ENCODE results near the gene PYROXD2. TPM values are rescaled to one million over a fixed set of nuclear protein-coding genes. Genes with fewer than 3 reads are reported as not detected.
A peak's percentile ranks its signal among the peaks of the same experiment; 100 is the strongest.

The PYROXD2 gene
- total RNA-seq, 1 experiment from 2014 or later: 2.2 TPM

DNA sequence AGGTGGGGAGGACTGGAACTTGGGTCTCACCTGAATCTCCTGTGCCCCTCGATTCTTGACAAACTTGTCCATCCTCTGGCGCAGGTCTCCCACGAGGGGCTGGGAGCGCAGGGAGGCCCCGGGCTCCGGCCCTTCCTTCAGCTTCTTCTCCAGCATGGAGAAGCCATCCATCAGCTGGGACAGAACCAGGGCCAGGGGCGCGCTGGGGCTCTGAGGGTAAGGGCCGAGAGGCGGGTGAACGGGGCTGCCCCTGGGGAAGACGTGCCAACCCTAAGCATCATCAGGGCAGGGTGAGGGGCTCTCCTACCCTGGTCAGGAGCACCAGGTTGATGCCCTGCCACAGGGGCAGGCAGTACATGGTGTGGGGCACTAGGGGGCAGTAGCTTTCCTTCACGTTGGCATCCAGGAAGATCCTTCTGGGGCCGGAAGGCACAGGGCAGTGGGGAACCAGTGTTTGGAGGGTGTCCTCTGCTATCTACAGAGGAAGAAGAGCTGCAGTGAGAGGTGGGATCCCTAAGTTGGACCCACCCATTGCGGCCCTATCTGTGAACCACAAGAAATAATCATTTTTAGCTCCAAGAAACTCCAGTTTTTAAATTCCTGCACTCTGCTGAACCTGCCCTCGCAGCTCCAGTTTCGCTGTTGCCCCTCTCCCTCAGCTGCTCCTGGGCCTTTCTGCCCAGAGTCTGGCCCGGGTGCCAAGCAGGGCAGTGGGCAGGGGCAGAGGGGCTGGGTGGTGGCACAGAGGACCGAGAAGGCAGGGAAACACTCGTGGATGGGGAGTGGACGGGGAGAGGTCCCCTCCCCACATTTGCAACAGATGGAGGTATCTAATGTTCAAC, 10.8 kb upstream of the PYROXD2 start:
- H3K9me3 Mint-ChIP-seq (ENCODE audit: unreplicated experiment): no peaks in the 10 kb centered on the region
- Histone ChIP-seq H3K9me3 (no peaks in the 10 kb centered on the region), H3K4me3 (ENCODE audit: low read depth, low read length) (no peak overlapping the region), H3K36me3 (ENCODE audit: control insufficient read depth, insufficient read depth, low read length) (no peaks in the 10 kb centered on the region), H3K27me3 (replicated peaks; ENCODE audit: control insufficient read depth, insufficient read depth, low read length) (no peaks in the 10 kb centered on the region), H3K4me1 (no peaks in the 10 kb centered on the region)
- no TSS peak for BruUV-seq (replicated peaks)
- peak; percentile 65 to 68 for TF ChIP-seq CTCF (IDR thresholded peaks at IDR 0.05; ENCODE audit: insufficient read depth in 1 of 2, low read depth in 1 of 2, low read length in 1 of 2, severe bottlenecking in 1 of 2, unreplicated experiment in 1 of 2)
- DNase-seq: peak in 1 of 2 experiments; percentile 63
- H3K36me3 Mint-ChIP-seq (ENCODE audit: insufficient read depth, unreplicated experiment): peaks cover 5% of the 10 kb centered on the region
- H3K27me3 Mint-ChIP-seq (ENCODE audit: insufficient read depth, unreplicated experiment): no peaks in the 10 kb centered on the region
- no peak overlapping the region for H3K27ac Mint-ChIP-seq (ENCODE audit: unreplicated experiment)
- H3K4me1 Mint-ChIP-seq (ENCODE audit: low read depth, unreplicated experiment): no peaks in the 10 kb centered on the region
- H3K4me3 Mint-ChIP-seq (ENCODE audit: unreplicated experiment): no peak overlapping the region
- intact Hi-C loops (cut with micrococcal nuclease; ENCODE audit: unreplicated experiment): no loop called here
- ChIA-PET CTCF (interaction anchor here (1.0 to 1.1 kb wide), 2 partner anchors 42 to 56 kb away, joined by 3 to 5 read pairs; no protein-coding TSS in a partner anchor), POLR2A (no interaction called here)

- Mint-ChIP-seq H3K27me3 (ENCODE audit: insufficient read depth, unreplicated experiment) (no peaks in the 10 kb centered on the region), H3K4me1 (ENCODE audit: low read depth, unreplicated experiment) (no peaks in the 10 kb centered on the region), H3K27ac (ENCODE audit: unreplicated experiment) (no peak overlapping the region), H3K4me3 (ENCODE audit: unreplicated experiment) (no peak overlapping the region), H3K9me3 (ENCODE audit: unreplicated experiment) (no peaks in the 10 kb centered on the region), H3K36me3 (ENCODE audit: insufficient read depth, unreplicated experiment) (no peaks in the 10 kb centered on the region)
- ChIA-PET POLR2A (no interaction called here), CTCF (interaction anchor here (0.5 to 0.9 kb wide), 3 partner anchors 9 to 68 kb away, joined by 3 to 4 read pairs (median 3); partner anchors contain the start of gene PYROXD2)
- no peak for TF ChIP-seq CTCF (IDR thresholded peaks at IDR 0.05; ENCODE audit: insufficient read depth in 1 of 2, low read depth in 1 of 2, low read length in 1 of 2, severe bottlenecking in 1 of 2, unreplicated experiment in 1 of 2)
- Histone ChIP-seq H3K36me3 (ENCODE audit: control insufficient read depth, insufficient read depth, low read length) (no peaks in the 10 kb centered on the region), H3K9me3 (no peaks in the 10 kb centered on the region), H3K4me3 (ENCODE audit: low read depth, low read length) (no peak overlapping the region), H3K27me3 (replicated peaks; ENCODE audit: control insufficient read depth, insufficient read depth, low read length) (no peaks in the 10 kb centered on the region), H3K4me1 (no peaks in the 10 kb centered on the region)
- no TSS peak for BruUV-seq (replicated peaks)
- intact Hi-C loops (cut with micrococcal nuclease; ENCODE audit: unreplicated experiment): no loop called here
- no peak for DNase-seq
Measured at GRCh38 chr10:98424295-98425254, 9.6 kb upstream of the PYROXD2 start.

DNA sequence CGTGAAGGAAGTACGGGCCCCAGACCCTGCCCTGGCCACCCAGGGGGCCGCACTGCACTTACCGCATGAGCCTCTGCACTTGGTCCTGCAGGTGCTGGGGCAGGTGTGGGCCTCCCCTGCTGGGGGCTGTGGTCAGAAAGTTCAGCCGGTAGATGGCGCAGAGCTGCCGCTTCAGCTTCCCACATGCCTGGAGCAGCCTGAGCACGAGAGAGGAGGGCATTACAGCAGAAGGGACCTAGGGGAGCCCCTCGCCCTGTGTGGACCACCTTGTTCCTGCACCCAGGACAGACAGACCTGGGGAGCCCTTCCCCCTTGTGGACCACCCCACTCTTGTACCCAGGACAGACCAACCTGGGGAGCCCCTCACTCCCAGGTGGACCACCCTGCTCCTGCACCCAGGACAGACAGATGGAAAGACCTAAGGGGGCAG, 8.7 kb upstream of the PYROXD2 start:
- Histone ChIP-seq H3K9me3 (no peaks in the 10 kb centered on the region), H3K36me3 (ENCODE audit: control insufficient read depth, insufficient read depth, low read length) (no peaks in the 10 kb centered on the region), H3K4me3 (ENCODE audit: low read depth, low read length) (no peak overlapping the region), H3K4me1 (no peaks in the 10 kb centered on the region), H3K27me3 (replicated peaks; ENCODE audit: control insufficient read depth, insufficient read depth, low read length) (no peaks in the 10 kb centered on the region)
- ChIA-PET POLR2A (no interaction called here), CTCF (interaction anchor here (0.5 to 0.9 kb wide), 2 partner anchors 10 to 69 kb away, joined by 3 to 4 read pairs; no protein-coding TSS in a partner anchor)
- Mint-ChIP-seq H3K27ac (ENCODE audit: unreplicated experiment) (no peak overlapping the region), H3K4me1 (ENCODE audit: low read depth, unreplicated experiment) (no peaks in the 10 kb centered on the region), H3K27me3 (ENCODE audit: insufficient read depth, unreplicated experiment) (no peaks in the 10 kb centered on the region), H3K9me3 (ENCODE audit: unreplicated experiment) (no peaks in the 10 kb centered on the region), H3K4me3 (ENCODE audit: unreplicated experiment) (no peak overlapping the region), H3K36me3 (ENCODE audit: insufficient read depth, unreplicated experiment) (no peaks in the 10 kb centered on the region)
- peak; percentile 26 to 79 for TF ChIP-seq CTCF (IDR thresholded peaks at IDR 0.05; ENCODE audit: insufficient read depth in 1 of 2, low read depth in 1 of 2, low read length in 1 of 2, severe bottlenecking in 1 of 2, unreplicated experiment in 1 of 2)
- no TSS peak for BruUV-seq (replicated peaks)
- peak; percentile 50 to 54 for DNase-seq
- intact Hi-C loops (cut with micrococcal nuclease; ENCODE audit: unreplicated experiment): no loop called here

Measured in Caco-2 (cell line).